ENCODE measurements around the gene ZNF57. TPM values are rescaled to one million over a fixed set of nuclear protein-coding genes. Genes with fewer than 3 reads are reported as not detected.
"Not testable (repeated sequence)": the region's sequence is repeated elsewhere in the genome, so short reads cannot be mapped to it uniquely, and the experiment has no call there.

Gene ZNF57
- total RNA-seq, 1 donor from 2014 or later, result 3.0 TPM

GRCh38 chr19:2926341-2927031 lies 25.8 kb downstream of the ZNF57 start:
- Histone ChIP-seq H3K4me3 (ENCODE audit: low read depth, low read length) (no peak overlapping the region), H3K36me3 (ENCODE audit: control insufficient read depth, insufficient read depth, low read length) (no peaks in the 10 kb centered on the region), H3K27me3 (ENCODE audit: control insufficient read depth, insufficient read depth, low read length) (no peaks in the 10 kb centered on the region)
- TF ChIP-seq CTCF (IDR thresholded peaks at IDR 0.05; ENCODE audit: insufficient read depth, low read length, poor library complexity, severe bottlenecking), result no peak
- no peak for DNase-seq (ENCODE audit: low read depth)

- DNase-seq (ENCODE audit: low read depth), result no peak
- Histone ChIP-seq H3K4me3 (ENCODE audit: low read depth, low read length) (no peak overlapping the region), H3K36me3 (ENCODE audit: control insufficient read depth, insufficient read depth, low read length) (no peaks in the 10 kb centered on the region), H3K27me3 (ENCODE audit: control insufficient read depth, insufficient read depth, low read length) (no peaks in the 10 kb centered on the region)
- TF ChIP-seq CTCF (IDR thresholded peaks at IDR 0.05; ENCODE audit: insufficient read depth, low read length, poor library complexity, severe bottlenecking), result no peak
Measured at GRCh38 chr19:2927032-2927430, 26.3 kb downstream of the ZNF57 start.

- no peak for DNase-seq (ENCODE audit: low read depth)
- Histone ChIP-seq H3K27me3 (ENCODE audit: control insufficient read depth, insufficient read depth, low read length) (no peaks in the 10 kb centered on the region), H3K4me3 (ENCODE audit: low read depth, low read length) (no peak overlapping the region), H3K36me3 (ENCODE audit: control insufficient read depth, insufficient read depth, low read length) (peaks cover 8% of the 10 kb centered on the region)
- no peak for TF ChIP-seq CTCF (IDR thresholded peaks at IDR 0.05; ENCODE audit: insufficient read depth, low read length, poor library complexity, severe bottlenecking)
Measured at GRCh38 chr19:2933490-2933910, 32.8 kb downstream of the ZNF57 start.

- H3K36me3 ChIP-seq (ENCODE audit: control insufficient read depth, insufficient read depth, low read length); H3K27me3 ChIP-seq (ENCODE audit: control insufficient read depth, insufficient read depth, low read length); H3K4me3 ChIP-seq (ENCODE audit: low read depth, low read length); DNase-seq (ENCODE audit: low read depth): not testable (repeated sequence)
Measured at GRCh38 chr19:2935863-2936262, 35.1 kb downstream of the ZNF57 start.

GRCh38 chr19:2942928-2943640 lies 42.4 kb downstream of the ZNF57 start:
- H3K4me3 ChIP-seq (ENCODE audit: low read depth, low read length), result no peak overlapping the region
- H3K27me3 ChIP-seq (ENCODE audit: control insufficient read depth, insufficient read depth, low read length), result no peaks in the 10 kb centered on the region
- H3K36me3 ChIP-seq (ENCODE audit: control insufficient read depth, insufficient read depth, low read length), result peaks cover 1% of the 10 kb centered on the region
- no peak for DNase-seq (ENCODE audit: low read depth)
- no peak for TF ChIP-seq CTCF (IDR thresholded peaks at IDR 0.05; ENCODE audit: insufficient read depth, low read length, poor library complexity, severe bottlenecking)

- no peaks in the 10 kb centered on the region for H3K27me3 ChIP-seq (ENCODE audit: control insufficient read depth, insufficient read depth, low read length)
- no peak for TF ChIP-seq CTCF (IDR thresholded peaks at IDR 0.05; ENCODE audit: insufficient read depth, low read length, poor library complexity, severe bottlenecking)
- H3K36me3 ChIP-seq (ENCODE audit: control insufficient read depth, insufficient read depth, low read length), result no peaks in the 10 kb centered on the region
- H3K4me3 ChIP-seq (ENCODE audit: low read depth, low read length), result peak overlapping the region; percentile 64
- no peak for DNase-seq (ENCODE audit: low read depth)
Measured at GRCh38 chr19:2944403-2944774, 43.7 kb downstream of the ZNF57 start.

All from kidney epithelial cell (primary cell).